MG63 (cell line): ENCODE measurements around the gene PDXDC1. TPM values are rescaled to one million over a fixed set of nuclear protein-coding genes. Genes with fewer than 3 reads are reported as not detected.

ENCODE experiments used
- total RNA-seq: library from RNA; depleted of rRNA; stranded (reverse); fragments of >200 nt; shearing (Covaris generic); gene quantifications from 2 replicates; pipeline ENCODE4 v1.2.3, GENCODE V29; 2014; ENCODE audit warnings: low replicate concordance; rRNA removed

Gene PDXDC1
- total RNA-seq, 1 experiment from 2014 or later: 65.3 TPM

Other genes starting within 250 kb of the PDXDC1 start
- gene NPIPA2, start 232.5 kb upstream of the PDXDC1 start, total RNA-seq: 0.43 TPM in 1 of 2 replicates, not detected in the other
- gene NOMO1, start 141.3 kb upstream of the PDXDC1 start, total RNA-seq: 113 and 139 TPM in 2 replicates
- gene NPIPA1, start 37.6 kb upstream of the PDXDC1 start, total RNA-seq: 21.7 and 24.1 TPM in 2 replicates
- gene NTAN1, start 81.0 kb downstream of the PDXDC1 start, total RNA-seq: 86.3 and 91.2 TPM in 2 replicates
- gene RRN3, start 119.2 kb downstream of the PDXDC1 start, total RNA-seq: 47.8 and 61.3 TPM in 2 replicates